Uterus (tissue), 4 donors: ENCODE results near the gene PUM1. TPM values are rescaled to one million over a fixed set of nuclear protein-coding genes. Genes with fewer than 3 reads are reported as not detected.

Source experiments
- DNase-seq, 2 donors: peaks; one replicate each; pipeline ENCODE4 v3.0.0-alpha.2; 2019 to 2020
- H3K27ac ChIP-seq, 2 donors: fragments of 200-600 bp; sonication (generic); 1 replicate in 1 of 2; 2 replicates in 1 of 2; pipeline ENCODE4 v1.5.1; 2016 to 2018
- H3K27me3 ChIP-seq, 2 donors: fragments of 200-600 bp; sonication (generic); one replicate each; pipeline ENCODE4 v1.5.1; 2018 to 2019; ENCODE audit warnings: control low read depth in 1 of 2
- H3K36me3 ChIP-seq, 2 donors: fragments of 200-600 bp; sonication (generic); one replicate each; pipeline ENCODE4 v1.5.1; 2019; ENCODE audit warnings: control low read depth in 1 of 2
- H3K4me1 ChIP-seq, 2 donors: fragments of 200-600 bp; sonication (generic); one replicate each; pipeline ENCODE4 v1.5.1; 2018 to 2019; ENCODE audit warnings: control low read depth in 1 of 2
- H3K4me3 ChIP-seq, 2 donors: fragments of 200-600 bp; sonication (generic); 1 replicate in 1 of 2; 2 replicates in 1 of 2; pipeline ENCODE4 v1.5.1; 2018 to 2019; ENCODE audit warnings: mild to moderate bottlenecking in 1 of 2
- H3K9me3 ChIP-seq, 2 donors: fragments of 200-600 bp; sonication (generic); one replicate each; pipeline ENCODE4 v1.5.1; 2019; ENCODE audit warnings: control low read depth in 1 of 2
- CTCF ChIP-seq, 4 experiments: fragments of 200-600 bp in 2 of 4; fragments of 450-650 bp in 2 of 4; sonication (generic) in 2 of 4; IDR thresholded peaks; one replicate each; pipeline ENCODE4 v1.5.1; 2016 to 2019; ENCODE audit warnings: antibody characterized with exemption in 4 of 4, mild to moderate bottlenecking in 2 of 4, moderate library complexity in 1 of 4
- POLR2A ChIP-seq, 2 donors: fragments of 450-650 bp; IDR thresholded peaks; one replicate each; pipeline ENCODE4 v1.6.1; 2016; ENCODE audit warnings: antibody characterized with exemption in 2 of 2, mild to moderate bottlenecking in 1 of 2, moderate library complexity in 1 of 2
- intact Hi-C: fragments of 100-400 bp; cut with DNase I; formaldehyde crosslinking; loops from one replicate; pipeline ENCODE4 v1.15.1; 2023; ENCODE audit warnings: low total_unique reads
- total RNA-seq, 4 donors: library from RNA; depleted of rRNA in 3 of 4; stranded (reverse); fragments of >200 nt in 3 of 4; gene quantifications; one replicate each; pipeline versions ENCODE4 v1.1.0 to v1.2.4, GENCODE V29; 2014 to 2023
- donor health status: DM: yes; HTN: yes; CAD: no.

PUM1 gene
- total RNA-seq, 4 donors from 2014 or later = 42.9 to 152 (median 113) TPM

GRCh38 chr1:31013187-31013864 lies 52.2 kb downstream of the PUM1 start:
- Histone ChIP-seq H3K27ac (no peak overlapping the region), H3K27me3 (no peaks in the 10 kb centered on the region), H3K4me1 (peaks cover 3% of the 10 kb centered on the region in 2 donors), H3K36me3 (no peaks in the 10 kb centered on the region), H3K9me3 (no peaks in the 10 kb centered on the region), H3K4me3 (no peak overlapping the region)
- TF ChIP-seq POLR2A (IDR thresholded peaks at IDR 0.05) (no peak), CTCF (IDR thresholded peaks at IDR 0.05) (no peak)
- DNase-seq = no peak
- intact Hi-C loops = no loop called here

DNA sequence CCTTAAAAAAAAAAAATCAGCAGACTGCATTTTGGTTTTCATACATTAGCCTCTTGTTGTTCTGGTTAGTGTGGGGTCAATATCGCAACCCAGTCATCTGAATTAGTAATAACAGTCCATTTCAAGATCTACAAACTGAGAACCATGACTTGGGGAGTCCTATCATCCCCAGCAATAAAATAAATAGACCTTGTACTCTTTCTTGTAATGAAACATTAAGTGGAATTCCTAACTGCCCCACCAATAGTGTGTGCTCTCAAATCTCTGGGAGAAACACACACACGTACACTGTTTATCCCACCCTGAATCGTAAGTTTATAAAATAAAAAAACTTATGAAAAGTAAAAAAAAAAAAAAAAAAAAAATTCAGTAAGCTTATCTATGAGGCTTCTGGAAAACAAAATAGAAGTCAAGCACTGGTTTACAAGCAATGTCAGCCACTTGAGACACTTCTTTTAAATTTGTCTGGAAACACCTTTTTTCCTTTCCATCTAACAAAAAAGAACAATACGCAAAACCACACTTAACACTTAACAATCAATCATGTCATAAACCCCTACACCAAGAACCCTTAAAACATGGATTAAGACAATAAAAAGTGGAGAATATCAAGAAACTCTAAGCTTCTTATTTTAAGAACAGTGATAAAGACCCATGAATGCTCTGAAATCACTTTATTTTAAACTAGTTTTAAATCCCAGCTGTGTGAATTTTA lies 53.1 kb downstream of the PUM1 start:
- intact Hi-C loops = no loop called here
- Histone ChIP-seq H3K4me3 (no peak overlapping the region), H3K9me3 (no peaks in the 10 kb centered on the region), H3K36me3 (no peaks in the 10 kb centered on the region), H3K27me3 (no peaks in the 10 kb centered on the region), H3K4me1 (peaks cover 3% of the 10 kb centered on the region in 2 donors), H3K27ac (no peak overlapping the region)
- TF ChIP-seq POLR2A (IDR thresholded peaks at IDR 0.05) (no peak), CTCF (IDR thresholded peaks at IDR 0.05) (no peak)
- no peak for DNase-seq

GRCh38 chr1:31011719-31012118 lies 53.8 kb downstream of the PUM1 start:
- Histone ChIP-seq H3K27ac (no peak overlapping the region), H3K9me3 (no peaks in the 10 kb centered on the region), H3K4me3 (no peak overlapping the region), H3K4me1 (peaks cover 3% of the 10 kb centered on the region in 2 donors), H3K36me3 (no peaks in the 10 kb centered on the region), H3K27me3 (no peaks in the 10 kb centered on the region)
- intact Hi-C loops = no loop called here
- no peak for TF ChIP-seq CTCF (IDR thresholded peaks at IDR 0.05)
- no peak for TF ChIP-seq POLR2A (IDR thresholded peaks at IDR 0.05)
- no peak for DNase-seq

- H3K4me3 ChIP-seq = no peak overlapping the region
- H3K27ac ChIP-seq = no peak overlapping the region
- DNase-seq = no peak
- no peaks in the 10 kb centered on the region for H3K27me3 ChIP-seq
- H3K9me3 ChIP-seq = no peaks in the 10 kb centered on the region
- TF ChIP-seq CTCF (IDR thresholded peaks at IDR 0.05) (no peak), POLR2A (IDR thresholded peaks at IDR 0.05) (no peak)
- intact Hi-C loops = no loop called here
- peaks cover 3% of the 10 kb centered on the region in 2 donors for H3K4me1 ChIP-seq
- H3K36me3 ChIP-seq = no peaks in the 10 kb centered on the region
These were observed 55.2 kb downstream of the PUM1 start for GRCh38 chr1:31010086-31010989.
